ENCODE data around the gene SLC45A2.

DNA sequence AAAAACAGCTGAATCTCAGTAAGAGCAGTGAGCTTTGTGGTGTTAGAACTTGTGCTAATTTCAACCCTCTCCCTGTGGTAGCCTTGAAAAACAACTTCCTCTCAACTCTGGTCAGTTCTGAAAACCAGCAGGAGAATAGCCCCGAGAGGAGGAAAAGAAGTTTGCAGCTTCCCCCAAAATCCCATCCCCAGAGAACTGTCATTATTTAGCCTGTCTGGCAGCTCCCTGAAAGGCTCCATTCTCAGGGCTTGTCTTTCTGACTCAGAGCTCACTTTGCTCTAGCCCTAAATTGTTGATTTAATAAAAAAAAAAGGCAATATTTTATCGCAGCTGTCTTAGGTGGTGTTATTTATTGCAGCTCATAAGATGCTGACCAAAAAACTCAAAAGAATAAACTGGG is 11.4 kb upstream of the SLC45A2 start:
- no peak for TF ChIP-seq EZH2 (IDR thresholded peaks at IDR 0.05; ENCODE audit: borderline replicate concordance, low read depth, low read length, severe bottlenecking)
- TF ChIP-seq CTCF (IDR thresholded peaks at IDR 0.05; ENCODE audit: borderline replicate concordance, extremely low read depth, low read length, poor library complexity, severe bottlenecking), result no peak

All from DND-41 (cell line).